ENCODE data around the gene BRAF. TPM values are rescaled to one million over a fixed set of nuclear protein-coding genes. Genes with fewer than 3 reads are reported as not detected.

The BRAF gene
- total RNA-seq, 1 donor from 2014 or later, result 19.8 TPM

DNA sequence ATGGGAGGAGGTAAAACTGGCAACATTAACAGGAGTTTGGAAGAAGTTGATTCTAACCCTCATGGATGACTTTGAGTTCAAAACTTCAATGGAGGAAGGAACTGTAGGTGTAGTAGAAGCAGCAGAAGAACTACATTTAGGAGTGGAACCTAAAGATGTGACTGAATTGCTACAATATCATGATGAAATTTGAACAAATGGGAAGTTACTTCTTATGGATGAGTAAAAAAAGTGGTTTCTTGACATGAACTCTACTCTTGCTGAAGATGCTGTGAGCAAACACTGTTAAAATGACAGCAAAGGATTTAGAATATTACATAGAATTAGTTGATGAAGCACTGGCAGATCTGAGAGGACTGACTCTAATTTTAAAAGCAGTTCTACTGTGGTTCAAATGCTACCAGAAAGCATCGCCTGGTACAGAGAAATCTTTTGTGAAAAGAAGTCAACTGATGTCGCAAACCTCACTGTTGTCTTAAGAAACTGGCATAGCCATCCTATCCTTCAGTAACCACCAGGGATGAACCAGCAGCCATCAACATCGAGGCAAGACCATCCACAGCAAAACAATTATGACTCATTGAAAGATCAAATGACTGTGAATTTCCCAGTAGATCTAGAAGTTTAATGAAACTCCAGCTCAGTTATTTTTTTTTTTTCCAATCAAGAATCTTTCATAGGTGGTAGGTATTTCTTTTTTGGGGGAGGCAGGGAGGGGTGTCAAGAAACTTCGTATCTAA is 20.8 kb downstream of the BRAF start:
- DNase-seq (ENCODE audit: low spot score), result no peak
- Mint-ChIP-seq H3K36me3 (ENCODE audit: low read depth) (peaks cover 5% of the 10 kb centered on the region), H3K27me3 (ENCODE audit: low read depth) (no peaks in the 10 kb centered on the region), H3K27ac (ENCODE audit: unreplicated experiment) (no peak overlapping the region), H3K4me1 (ENCODE audit: low read depth) (peaks cover 2% of the 10 kb centered on the region), H3K4me3 (ENCODE audit: unreplicated experiment) (no peak overlapping the region), H3K9me3 (ENCODE audit: low read depth) (peaks cover 10% of the 10 kb centered on the region)
- TF ChIP-seq, protein P1, sequence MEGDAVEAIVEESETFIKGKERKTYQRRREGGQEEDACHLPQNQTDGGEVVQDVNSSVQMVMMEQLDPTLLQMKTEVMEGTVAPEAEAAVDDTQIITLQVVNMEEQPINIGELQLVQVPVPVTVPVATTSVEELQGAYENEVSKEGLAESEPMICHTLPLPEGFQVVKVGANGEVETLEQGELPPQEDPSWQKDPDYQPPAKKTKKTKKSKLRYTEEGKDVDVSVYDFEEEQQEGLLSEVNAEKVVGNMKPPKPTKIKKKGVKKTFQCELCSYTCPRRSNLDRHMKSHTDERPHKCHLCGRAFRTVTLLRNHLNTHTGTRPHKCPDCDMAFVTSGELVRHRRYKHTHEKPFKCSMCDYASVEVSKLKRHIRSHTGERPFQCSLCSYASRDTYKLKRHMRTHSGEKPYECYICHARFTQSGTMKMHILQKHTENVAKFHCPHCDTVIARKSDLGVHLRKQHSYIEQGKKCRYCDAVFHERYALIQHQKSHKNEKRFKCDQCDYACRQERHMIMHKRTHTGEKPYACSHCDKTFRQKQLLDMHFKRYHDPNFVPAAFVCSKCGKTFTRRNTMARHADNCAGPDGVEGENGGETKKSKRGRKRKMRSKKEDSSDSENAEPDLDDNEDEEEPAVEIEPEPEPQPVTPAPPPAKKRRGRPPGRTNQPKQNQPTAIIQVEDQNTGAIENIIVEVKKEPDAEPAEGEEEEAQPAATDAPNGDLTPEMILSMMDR (IDR thresholded peaks at IDR 0.05), result no peak

DNA sequence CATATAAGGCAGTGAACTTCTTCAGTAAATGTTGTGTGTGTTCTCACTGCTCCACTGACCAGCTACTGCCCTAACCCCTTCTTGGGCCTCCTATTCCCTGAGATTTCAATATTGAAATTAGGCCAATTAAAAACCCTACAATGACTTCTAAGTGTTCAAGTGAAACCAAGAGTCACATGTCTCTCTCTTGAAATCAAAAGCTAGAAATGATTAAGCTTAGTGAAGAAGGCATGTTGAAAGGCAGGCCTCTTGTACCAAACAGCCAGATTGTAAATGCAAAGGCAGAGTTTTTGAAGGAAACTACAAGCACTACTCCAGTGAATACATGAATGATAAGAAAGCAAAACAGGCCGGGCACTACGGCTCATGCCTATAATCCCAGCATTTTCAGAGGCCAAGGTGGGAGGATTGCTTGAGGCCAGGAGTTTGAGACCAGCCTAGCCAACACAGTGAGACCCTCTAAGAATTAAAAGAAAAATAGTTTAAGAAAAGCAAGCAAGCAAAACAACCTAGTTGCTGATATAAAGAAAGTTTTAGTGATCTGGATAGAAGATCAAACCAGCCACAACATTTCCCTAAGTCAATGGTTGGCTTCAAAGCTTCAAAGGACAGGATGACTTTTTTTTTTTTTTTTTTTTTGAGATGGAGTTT is 22.3 kb downstream of the BRAF start:
- peaks cover 5% of the 10 kb centered on the region for H3K36me3 Mint-ChIP-seq (ENCODE audit: low read depth)
- TF ChIP-seq, protein P1 (IDR thresholded peaks at IDR 0.05), result no peak

DNA sequence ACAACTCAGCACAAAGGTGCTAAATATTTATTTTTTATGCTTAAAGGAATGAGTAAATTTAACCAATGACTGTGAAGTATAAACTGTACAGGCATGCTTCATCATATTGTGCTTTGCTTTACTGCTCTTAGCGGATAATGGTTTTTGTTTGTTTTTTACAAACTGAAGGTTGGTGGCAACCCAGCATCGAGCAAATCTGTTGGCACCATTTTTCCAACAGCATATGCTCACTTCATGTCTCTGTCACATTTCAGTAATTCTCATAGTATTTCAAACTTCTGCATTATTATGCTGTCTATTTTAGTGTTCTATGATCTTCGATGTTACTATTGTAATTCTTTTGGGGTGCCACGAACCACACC is 22.8 kb downstream of the BRAF start:
- DNase-seq (ENCODE audit: low spot score), result no peak
- H3K27ac Mint-ChIP-seq (ENCODE audit: unreplicated experiment), result no peak overlapping the region
- TF ChIP-seq, protein P1 (IDR thresholded peaks at IDR 0.05), result no peak

More for the DNA sequence above, 22.3 kb downstream of the BRAF start:
- Mint-ChIP-seq H3K9me3 (ENCODE audit: low read depth) (peaks cover 10% of the 10 kb centered on the region), H3K27ac (ENCODE audit: unreplicated experiment) (no peak overlapping the region), H3K4me1 (ENCODE audit: low read depth) (peaks cover 6% of the 10 kb centered on the region), H3K4me3 (ENCODE audit: unreplicated experiment) (no peak overlapping the region), H3K27me3 (ENCODE audit: low read depth) (no peaks in the 10 kb centered on the region)
- no peak for DNase-seq (ENCODE audit: low spot score)

DNA sequence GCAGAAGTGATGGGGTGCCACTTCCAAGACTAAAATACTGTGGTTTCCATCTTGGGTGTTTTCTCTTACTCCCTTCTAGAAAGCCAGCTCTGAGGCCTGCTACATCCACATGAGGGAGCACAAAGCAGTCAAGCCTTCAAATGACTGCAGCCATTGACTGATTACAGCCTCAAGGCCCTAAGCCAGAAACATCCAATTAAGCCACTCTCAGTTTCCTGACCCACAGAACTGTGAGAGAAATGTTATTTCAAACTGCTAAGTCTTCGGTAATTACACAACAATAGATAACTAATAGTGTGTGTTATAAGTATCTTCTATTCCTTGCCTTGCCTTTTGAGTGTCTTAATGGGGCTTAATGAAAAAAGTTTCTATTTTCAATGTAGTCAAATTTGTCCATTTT is 24.8 kb downstream of the BRAF start:
- peaks cover 10% of the 10 kb centered on the region for H3K9me3 Mint-ChIP-seq (ENCODE audit: low read depth)
- TF ChIP-seq, protein P1 (IDR thresholded peaks at IDR 0.05), result no peak
- peaks cover 6% of the 10 kb centered on the region for H3K4me1 Mint-ChIP-seq (ENCODE audit: low read depth)
- peaks cover 7% of the 10 kb centered on the region for H3K36me3 Mint-ChIP-seq (ENCODE audit: low read depth)
- no peak overlapping the region for H3K27ac Mint-ChIP-seq (ENCODE audit: unreplicated experiment)
- H3K27me3 Mint-ChIP-seq (ENCODE audit: low read depth), result no peaks in the 10 kb centered on the region
- DNase-seq (ENCODE audit: low spot score), result no peak
- H3K4me3 Mint-ChIP-seq (ENCODE audit: unreplicated experiment), result no peak overlapping the region

More for the DNA sequence above, 22.8 kb downstream of the BRAF start:
- Mint-ChIP-seq H3K27me3 (ENCODE audit: low read depth) (no peaks in the 10 kb centered on the region), H3K9me3 (ENCODE audit: low read depth) (peaks cover 10% of the 10 kb centered on the region), H3K4me3 (ENCODE audit: unreplicated experiment) (no peak overlapping the region), H3K4me1 (ENCODE audit: low read depth) (peaks cover 6% of the 10 kb centered on the region), H3K36me3 (ENCODE audit: low read depth) (peaks cover 5% of the 10 kb centered on the region)

DNA sequence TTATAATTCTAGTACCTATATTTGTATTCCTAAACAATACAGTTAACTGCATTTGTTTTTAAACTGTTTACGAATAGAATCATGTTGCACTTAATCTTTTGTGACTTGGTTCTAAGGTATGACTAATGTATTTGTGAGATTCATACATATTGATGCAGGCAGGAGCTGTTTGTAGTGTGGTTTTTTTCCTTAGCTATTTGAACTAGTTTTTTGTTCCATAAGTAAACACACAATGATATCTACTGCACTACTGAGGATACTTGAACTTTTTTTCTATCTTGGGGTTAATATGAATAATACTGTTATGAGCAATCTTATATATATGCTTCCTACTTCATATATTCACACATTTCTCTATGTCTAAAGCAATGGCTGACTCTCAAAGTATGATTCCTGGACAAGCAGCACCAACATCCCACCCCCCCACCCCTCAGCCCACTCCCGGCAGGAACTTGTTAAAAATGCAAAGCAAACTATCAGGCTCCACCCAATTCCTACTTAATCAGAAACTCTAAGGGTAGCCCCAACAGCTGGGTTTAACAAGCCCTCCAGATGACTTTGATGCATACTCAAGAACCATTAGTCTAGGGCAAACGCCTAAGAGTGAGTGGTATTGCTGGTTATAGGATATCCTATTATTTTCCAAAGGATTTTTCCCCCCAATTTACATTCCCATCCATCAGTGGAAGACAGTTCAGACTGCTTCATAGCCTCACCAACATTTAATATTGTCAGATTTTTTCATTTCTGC is 25.8 kb downstream of the BRAF start:
- H3K9me3 Mint-ChIP-seq (ENCODE audit: low read depth), result peaks cover 8% of the 10 kb centered on the region
- no peaks in the 10 kb centered on the region for H3K27me3 Mint-ChIP-seq (ENCODE audit: low read depth)
- peaks cover 6% of the 10 kb centered on the region for H3K4me1 Mint-ChIP-seq (ENCODE audit: low read depth)
- no peak for DNase-seq (ENCODE audit: low spot score)
- H3K27ac Mint-ChIP-seq (ENCODE audit: unreplicated experiment), result no peak overlapping the region
- TF ChIP-seq, protein P1 (IDR thresholded peaks at IDR 0.05), result no peak
- H3K36me3 Mint-ChIP-seq (ENCODE audit: low read depth), result peaks cover 7% of the 10 kb centered on the region
- no peak overlapping the region for H3K4me3 Mint-ChIP-seq (ENCODE audit: unreplicated experiment)
